ENCODE data around the gene RIF1.

- TF ChIP-seq EZH2 (IDR thresholded peaks at IDR 0.05) = no peak
- TF ChIP-seq, protein P1, sequence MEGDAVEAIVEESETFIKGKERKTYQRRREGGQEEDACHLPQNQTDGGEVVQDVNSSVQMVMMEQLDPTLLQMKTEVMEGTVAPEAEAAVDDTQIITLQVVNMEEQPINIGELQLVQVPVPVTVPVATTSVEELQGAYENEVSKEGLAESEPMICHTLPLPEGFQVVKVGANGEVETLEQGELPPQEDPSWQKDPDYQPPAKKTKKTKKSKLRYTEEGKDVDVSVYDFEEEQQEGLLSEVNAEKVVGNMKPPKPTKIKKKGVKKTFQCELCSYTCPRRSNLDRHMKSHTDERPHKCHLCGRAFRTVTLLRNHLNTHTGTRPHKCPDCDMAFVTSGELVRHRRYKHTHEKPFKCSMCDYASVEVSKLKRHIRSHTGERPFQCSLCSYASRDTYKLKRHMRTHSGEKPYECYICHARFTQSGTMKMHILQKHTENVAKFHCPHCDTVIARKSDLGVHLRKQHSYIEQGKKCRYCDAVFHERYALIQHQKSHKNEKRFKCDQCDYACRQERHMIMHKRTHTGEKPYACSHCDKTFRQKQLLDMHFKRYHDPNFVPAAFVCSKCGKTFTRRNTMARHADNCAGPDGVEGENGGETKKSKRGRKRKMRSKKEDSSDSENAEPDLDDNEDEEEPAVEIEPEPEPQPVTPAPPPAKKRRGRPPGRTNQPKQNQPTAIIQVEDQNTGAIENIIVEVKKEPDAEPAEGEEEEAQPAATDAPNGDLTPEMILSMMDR (IDR thresholded peaks at IDR 0.05) = no peak
- no peak for TF ChIP-seq EZH2phosphoT487 (IDR thresholded peaks at IDR 0.05)
These were observed 28.4 kb upstream of the RIF1 start for GRCh38 chr2:151381266-151381665.
